Left lung (tissue), 10 donors: Measurements from ENCODE around the gene PFDN5. TPM values are rescaled to one million over a fixed set of nuclear protein-coding genes. Genes with fewer than 3 reads are reported as not detected.

Experiments
- ATAC-seq: fragments of 200-7000 bp; cut with Tn5 transposase; one replicate; pipeline ENCODE4 v1.9.1; 2020; ENCODE audit warnings: moderate library complexity
- DNase-seq, 4 donors: peaks; one replicate each; pipeline ENCODE4 v3.0.0-alpha.2; 2013 to 2020
- H3K27ac ChIP-seq, 2 donors: fragments of 200-600 bp; sonication (generic) in 1 of 2; one replicate each; pipeline versions ENCODE4 v1.5.0 to v1.8.0; 2020 to 2021
- H3K27me3 ChIP-seq, 2 donors: fragments of 200-600 bp; sonication (generic) in 1 of 2; one replicate each; pipeline versions ENCODE4 v1.5.0 to v1.8.0; 2020 to 2021
- H3K36me3 ChIP-seq, 2 donors: fragments of 200-600 bp; sonication (generic) in 1 of 2; one replicate each; pipeline versions ENCODE4 v1.5.0 to v1.8.0; 2020 to 2021
- H3K4me1 ChIP-seq, 2 donors: fragments of 200-600 bp; one replicate each; pipeline ENCODE4 v1.8.0; 2021
- H3K4me3 ChIP-seq, 2 donors: fragments of 200-600 bp; sonication (generic) in 1 of 2; one replicate each; pipeline versions ENCODE4 v1.5.0 to v1.8.0; 2020 to 2021; ENCODE audit warnings: mild to moderate bottlenecking in 1 of 2
- H3K9me3 ChIP-seq, 2 donors: fragments of 200-600 bp; sonication (generic) in 1 of 2; one replicate each; pipeline versions ENCODE4 v1.5.0 to v1.8.0; 2020 to 2021
- intact Hi-C, 2 donors: fragments of 100-400 bp; cut with DNase I; formaldehyde crosslinking; loops; one replicate each; pipeline versions ENCODE4 v1.11.2 to v1.14.2; 2022
- polyA plus RNA-seq, 6 donors: library from polyadenylated mRNA; unstranded; fragments of 120-200 nt; gene quantifications; one replicate each; pipeline ENCODE4 v1.2.1, GENCODE V29; 2013; ENCODE audit not compliant: insufficient read length in 6 of 6
- total RNA-seq, 2 donors: library from RNA; stranded (reverse); fragmentation: NEBNext Ultra II Directional; extraction: Animal tissue kit (Norgen Biotek cat#: 25700); gene quantifications; one replicate each; pipeline ENCODE4 v1.2.1, GENCODE V29; 2021
- TF ChIP-seq, protein P1 (sequence below), 2 donors: fragments of 200-600 bp; sonication (generic) in 1 of 2; IDR thresholded peaks; one replicate each; pipeline versions ENCODE4 v1.5.0 to v1.8.0; 2021; ENCODE audit warnings: antibody characterized with exemption in 2 of 2
- donor health status: DM: no; HTN: yes; CAD: no.
- donor health status: DM: no; HTN: no; CAD: no.

The PFDN5 gene
- total and polyA plus RNA-seq, 8 donors, result 321 to 800 (median 724) TPM

GRCh38 chr12:53252349-53252916, 42.9 kb upstream of the PFDN5 start:
- intact Hi-C loops, result no loop called here

GRCh38 chr12:53253298-53253697, 42.0 kb upstream of the PFDN5 start:
- H3K4me3 ChIP-seq, result peak overlapping the region in 1 of 2 donors; percentile 92
- TF ChIP-seq, protein P1, sequence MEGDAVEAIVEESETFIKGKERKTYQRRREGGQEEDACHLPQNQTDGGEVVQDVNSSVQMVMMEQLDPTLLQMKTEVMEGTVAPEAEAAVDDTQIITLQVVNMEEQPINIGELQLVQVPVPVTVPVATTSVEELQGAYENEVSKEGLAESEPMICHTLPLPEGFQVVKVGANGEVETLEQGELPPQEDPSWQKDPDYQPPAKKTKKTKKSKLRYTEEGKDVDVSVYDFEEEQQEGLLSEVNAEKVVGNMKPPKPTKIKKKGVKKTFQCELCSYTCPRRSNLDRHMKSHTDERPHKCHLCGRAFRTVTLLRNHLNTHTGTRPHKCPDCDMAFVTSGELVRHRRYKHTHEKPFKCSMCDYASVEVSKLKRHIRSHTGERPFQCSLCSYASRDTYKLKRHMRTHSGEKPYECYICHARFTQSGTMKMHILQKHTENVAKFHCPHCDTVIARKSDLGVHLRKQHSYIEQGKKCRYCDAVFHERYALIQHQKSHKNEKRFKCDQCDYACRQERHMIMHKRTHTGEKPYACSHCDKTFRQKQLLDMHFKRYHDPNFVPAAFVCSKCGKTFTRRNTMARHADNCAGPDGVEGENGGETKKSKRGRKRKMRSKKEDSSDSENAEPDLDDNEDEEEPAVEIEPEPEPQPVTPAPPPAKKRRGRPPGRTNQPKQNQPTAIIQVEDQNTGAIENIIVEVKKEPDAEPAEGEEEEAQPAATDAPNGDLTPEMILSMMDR (IDR thresholded peaks at IDR 0.05), result no peak
- ATAC-seq (no peak), DNase-seq (peak in 1 of 4 donors; percentile 55)
- peaks cover 16 to 41% of the 10 kb centered on the region in 2 donors for H3K4me1 ChIP-seq
- peaks cover 0 to 23% of the 10 kb centered on the region in 2 donors for H3K36me3 ChIP-seq
- no peaks in the 10 kb centered on the region for H3K9me3 ChIP-seq
- intact Hi-C loops, result no loop called here
- no peaks in the 10 kb centered on the region for H3K27me3 ChIP-seq
- H3K27ac ChIP-seq, result no peak overlapping the region

More at GRCh38 chr12:53252349-53252916, 42.9 kb upstream of the PFDN5 start:
- TF ChIP-seq, protein P1 (IDR thresholded peaks at IDR 0.05), result no peak
- Histone ChIP-seq H3K4me3 (peak overlapping the region; percentile 89 to 92), H3K4me1 (peaks cover 16 to 41% of the 10 kb centered on the region in 2 donors), H3K27me3 (no peaks in the 10 kb centered on the region), H3K36me3 (peaks cover 0 to 23% of the 10 kb centered on the region in 2 donors), H3K27ac (peak overlapping the region; percentile 86 to 90), H3K9me3 (no peaks in the 10 kb centered on the region)
- ATAC-seq (peak; percentile 54), DNase-seq (peak in 3 of 4 donors; percentile 44 to 70 (median 60))

- ATAC-seq (no peak), DNase-seq (peak in 1 of 4 donors; percentile 17)
- no peak overlapping the region for H3K4me3 ChIP-seq
- H3K4me1 ChIP-seq, result peaks cover 16 to 48% of the 10 kb centered on the region in 2 donors
- H3K27ac ChIP-seq, result no peak overlapping the region
- H3K27me3 ChIP-seq, result no peaks in the 10 kb centered on the region
- H3K36me3 ChIP-seq, result peaks cover 0 to 23% of the 10 kb centered on the region in 2 donors
- no peaks in the 10 kb centered on the region for H3K9me3 ChIP-seq
- intact Hi-C loops, result no loop called here
- TF ChIP-seq, protein P1 (IDR thresholded peaks at IDR 0.05), result no peak
These were observed 40.4 kb upstream of the PFDN5 start for GRCh38 chr12:53254816-53255545.

DNA sequence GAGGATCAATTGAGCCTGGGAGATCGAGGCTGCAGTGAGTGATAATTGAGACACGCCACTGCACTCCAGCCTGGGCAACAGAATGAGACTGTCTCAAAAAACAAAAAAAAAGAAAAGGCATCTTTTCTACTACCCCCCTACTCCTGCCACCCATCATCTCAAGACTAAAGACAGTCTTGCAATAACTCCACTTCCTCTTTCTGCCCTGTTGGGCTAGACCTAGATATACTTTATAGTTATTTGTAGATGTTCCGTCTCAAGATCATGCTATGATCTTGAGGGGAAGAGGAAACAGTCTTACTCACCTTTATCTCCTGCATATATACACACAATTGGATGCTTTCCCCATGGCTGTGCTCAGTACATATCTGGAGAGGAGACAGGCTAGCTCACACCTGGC, 39.3 kb upstream of the PFDN5 start:
- no peak for ATAC-seq

More for the DNA sequence above, 39.3 kb upstream of the PFDN5 start:
- TF ChIP-seq, protein P1 (IDR thresholded peaks at IDR 0.05), result no peak
- peaks cover 13 to 45% of the 10 kb centered on the region in 2 donors for H3K4me1 ChIP-seq
- no peak overlapping the region for H3K27ac ChIP-seq
- peaks cover 0 to 23% of the 10 kb centered on the region in 2 donors for H3K36me3 ChIP-seq
- H3K9me3 ChIP-seq, result no peaks in the 10 kb centered on the region
- no peak overlapping the region for H3K4me3 ChIP-seq
- DNase-seq, result no peak
- H3K27me3 ChIP-seq, result no peaks in the 10 kb centered on the region
- intact Hi-C loops, result no loop called here
